SK-N-MC (cell line): ENCODE results near the gene MRPL48.

Experiments used
- EZH2 ChIP-seq: fragments of 200-600 bp; sonication (generic); IDR thresholded peaks from one replicate; pipeline ENCODE4 v1.6.1; 2017; ENCODE audit warnings: antibody characterized with exemption
- FOXP2 ChIP-seq: optimal IDR thresholded peaks from 2 replicates; pipeline ENCODE3; 2011; ENCODE audit warnings: mild to moderate bottlenecking, moderate library complexity; ENCODE audit not compliant: insufficient read depth; ENCODE audit errors: extremely low read length, control extremely low read depth

DNA sequence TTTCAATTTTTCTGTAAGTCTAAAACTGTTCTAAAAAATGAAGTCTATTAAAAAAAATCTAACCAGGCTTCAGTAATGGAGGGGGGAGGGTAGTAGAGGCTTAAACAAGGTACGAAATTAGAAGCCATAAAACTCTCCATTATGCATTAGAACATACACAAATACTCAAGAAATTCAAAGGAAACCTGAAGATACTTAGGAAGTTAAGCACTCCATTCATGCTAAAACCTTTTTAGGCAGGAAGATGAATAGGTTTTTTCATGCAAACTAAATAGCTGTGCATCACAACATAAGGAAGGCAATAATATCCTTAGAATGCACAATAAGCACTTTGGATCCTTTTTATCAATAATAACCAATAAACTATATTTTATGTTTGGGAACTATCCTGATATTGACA is 29.2 kb upstream of the MRPL48 start:
- TF ChIP-seq EZH2 = no peak
- no peak for TF ChIP-seq FOXP2
